ENCODE results near the gene ANKH. TPM values are rescaled to one million over a fixed set of nuclear protein-coding genes. Genes with fewer than 3 reads are reported as not detected.

ANKH gene
- total RNA-seq, 1 experiment from 2014 or later, result 65.2 TPM

- intact Hi-C loops (cut with micrococcal nuclease), result no loop called here
- no peaks in the 10 kb centered on the region for H3K4me1 ChIP-seq (ENCODE audit: control insufficient read depth in 1 of 2, insufficient read depth in 2 of 2, low read length in 2 of 2)
- DNase-seq (ENCODE audit: low read depth, low spot score) (no peak), ATAC-seq (no peak)
- ChIA-PET RAD21 (ENCODE audit: low non-redundant PET in 1 of 2, low total read pairs in 2 of 2, uncharacterized antibody in 2 of 2, unreplicated experiment in 2 of 2) (no interaction called here), POLR2A (no interaction called here), CTCF (no interaction called here)
- H2AFZ ChIP-seq (ENCODE audit: low read depth, low read length, poor library complexity, severe bottlenecking), result no peak overlapping the region
- no peak overlapping the region for H3K9ac ChIP-seq (ENCODE audit: low read length)
- H3K4me2 ChIP-seq (ENCODE audit: low read length), result no peak overlapping the region
- TF ChIP-seq CTCF (IDR thresholded peaks at IDR 0.05 in 2 of 3, conservative IDR thresholded peaks at IDR 0.05 in 1 of 3; ENCODE audit: borderline replicate concordance in 1 of 3, insufficient read depth in 1 of 3, low read depth in 2 of 3, low read length in 2 of 3), result no peak
- no peak for TF ChIP-seq SRF (IDR thresholded peaks at IDR 0.05; ENCODE audit: low read depth)
- TF ChIP-seq ATF3 (IDR thresholded peaks at IDR 0.05), result no peak
- TF ChIP-seq ZNF274 (IDR thresholded peaks at IDR 0.05; ENCODE audit: low read depth, low read length), result no peak
- no peak for TF ChIP-seq SP1 (IDR thresholded peaks at IDR 0.05; ENCODE audit: low read depth)
- no peak for TF ChIP-seq EZH2 (IDR thresholded peaks at IDR 0.05)
- no peak for TF ChIP-seq CBX3 (IDR thresholded peaks at IDR 0.05; ENCODE audit: low read depth)
- TF ChIP-seq YY1 (IDR thresholded peaks at IDR 0.05; ENCODE audit: extremely low read depth, insufficient replicate concordance, low read depth, low read length), result no peak
- no peak for TF ChIP-seq JUND (IDR thresholded peaks at IDR 0.05)
- TF ChIP-seq ZBTB33 (IDR thresholded peaks at IDR 0.05; ENCODE audit: extremely low read depth, insufficient replicate concordance, low read length), result no peak
- no peak for TF ChIP-seq CEBPB (IDR thresholded peaks at IDR 0.05; ENCODE audit: low read depth)
- TF ChIP-seq ELF1 (IDR thresholded peaks at IDR 0.05; ENCODE audit: borderline replicate concordance, low read depth), result no peak
- no peak for TF ChIP-seq REST (IDR thresholded peaks at IDR 0.05; ENCODE audit: low read depth)
- TF ChIP-seq FOSL1 (IDR thresholded peaks at IDR 0.05; ENCODE audit: low read depth), result no peak
- TF ChIP-seq TCF7L2 (IDR thresholded peaks at IDR 0.05; ENCODE audit: borderline replicate concordance, extremely low read depth, insufficient read depth, insufficient read length), result no peak
- TF ChIP-seq, protein P1, sequence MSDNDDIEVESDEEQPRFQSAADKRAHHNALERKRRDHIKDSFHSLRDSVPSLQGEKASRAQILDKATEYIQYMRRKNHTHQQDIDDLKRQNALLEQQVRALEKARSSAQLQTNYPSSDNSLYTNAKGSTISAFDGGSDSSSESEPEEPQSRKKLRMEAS (IDR thresholded peaks at IDR 0.05), result no peak
- no peak for TF ChIP-seq POLR2AphosphoS5 (IDR thresholded peaks at IDR 0.05; ENCODE audit: low read depth, low read length)
- TF ChIP-seq EGR1 (IDR thresholded peaks at IDR 0.05; ENCODE audit: low read depth), result no peak
- TF ChIP-seq POLR2A (IDR thresholded peaks at IDR 0.05; ENCODE audit: borderline replicate concordance, extremely low read depth, insufficient read depth, insufficient read length), result no peak
- no peak for TF ChIP-seq SIN3A (IDR thresholded peaks at IDR 0.05; ENCODE audit: low read depth)
- no peaks in the 10 kb centered on the region; a peak in 1 of 4 replicates for H3K36me3 ChIP-seq (ENCODE audit: control insufficient read depth in 1 of 2, insufficient read depth in 2 of 2, low read length in 2 of 2)
- H3K27me3 ChIP-seq (ENCODE audit: insufficient read depth, low read length), result no peaks in the 10 kb centered on the region
- H3K9me2 ChIP-seq (ENCODE audit: insufficient read depth), result no peaks in the 10 kb centered on the region
- H4K20me1 ChIP-seq (ENCODE audit: insufficient read depth), result no peaks in the 10 kb centered on the region
- H3K9me3 ChIP-seq (ENCODE audit: control insufficient read depth in 1 of 2, insufficient read depth in 1 of 2, low read depth in 1 of 2, low read length in 2 of 2), result no peaks in the 10 kb centered on the region
- H3K79me2 ChIP-seq (ENCODE audit: insufficient read depth, low read length), result no peaks in the 10 kb centered on the region
- no peak overlapping the region for H3K27ac ChIP-seq (ENCODE audit: low read depth, low read length)
- no peak overlapping the region for H3K4me3 ChIP-seq (replicated peaks in 1 of 2; ENCODE audit: low read depth in 1 of 2, low read length in 2 of 2)
- no TSS peak for BruUV-seq (replicated peaks)
These were observed 130.4 kb downstream of the ANKH start for GRCh38 chr5:14741131-14741530.
